Kidney epithelial cell (primary cell): ENCODE measurements around the gene AUNIP. TPM values are rescaled to one million over a fixed set of nuclear protein-coding genes. Genes with fewer than 3 reads are reported as not detected.

Source experiments
- DNase-seq: peaks from one replicate; pipeline ENCODE4 v3.0.0-alpha.2; 2010; ENCODE audit warnings: low read depth
- H3K27me3 ChIP-seq: 2 replicates; pipeline ENCODE4 v1.6.0; 2011; ENCODE audit warnings: low read length; ENCODE audit not compliant: control insufficient read depth, insufficient read depth
- H3K36me3 ChIP-seq: 2 replicates; pipeline ENCODE4 v1.5.1; 2011; ENCODE audit warnings: low read length; ENCODE audit not compliant: control insufficient read depth, insufficient read depth
- H3K4me3 ChIP-seq: 2 replicates; pipeline ENCODE4 v1.5.1; 2011; ENCODE audit warnings: low read depth, mild to moderate bottlenecking, control low read depth, low read length
- CTCF ChIP-seq: IDR thresholded peaks from 2 replicates; pipeline ENCODE4 v1.5.1; 2011; ENCODE audit warnings: mild to moderate bottlenecking, moderate library complexity, low read length, control low read depth, inconsistent platforms; ENCODE audit not compliant: insufficient read depth, poor library complexity, severe bottlenecking
- total RNA-seq: library from RNA; depleted of rRNA; stranded (reverse); fragments of >200 nt; gene quantifications from 2 replicates; pipeline ENCODE4 v1.2.3, GENCODE V29; 2015

The AUNIP gene
- 1.7 and 6.2 TPM in 2 replicates for total RNA-seq

DNA sequence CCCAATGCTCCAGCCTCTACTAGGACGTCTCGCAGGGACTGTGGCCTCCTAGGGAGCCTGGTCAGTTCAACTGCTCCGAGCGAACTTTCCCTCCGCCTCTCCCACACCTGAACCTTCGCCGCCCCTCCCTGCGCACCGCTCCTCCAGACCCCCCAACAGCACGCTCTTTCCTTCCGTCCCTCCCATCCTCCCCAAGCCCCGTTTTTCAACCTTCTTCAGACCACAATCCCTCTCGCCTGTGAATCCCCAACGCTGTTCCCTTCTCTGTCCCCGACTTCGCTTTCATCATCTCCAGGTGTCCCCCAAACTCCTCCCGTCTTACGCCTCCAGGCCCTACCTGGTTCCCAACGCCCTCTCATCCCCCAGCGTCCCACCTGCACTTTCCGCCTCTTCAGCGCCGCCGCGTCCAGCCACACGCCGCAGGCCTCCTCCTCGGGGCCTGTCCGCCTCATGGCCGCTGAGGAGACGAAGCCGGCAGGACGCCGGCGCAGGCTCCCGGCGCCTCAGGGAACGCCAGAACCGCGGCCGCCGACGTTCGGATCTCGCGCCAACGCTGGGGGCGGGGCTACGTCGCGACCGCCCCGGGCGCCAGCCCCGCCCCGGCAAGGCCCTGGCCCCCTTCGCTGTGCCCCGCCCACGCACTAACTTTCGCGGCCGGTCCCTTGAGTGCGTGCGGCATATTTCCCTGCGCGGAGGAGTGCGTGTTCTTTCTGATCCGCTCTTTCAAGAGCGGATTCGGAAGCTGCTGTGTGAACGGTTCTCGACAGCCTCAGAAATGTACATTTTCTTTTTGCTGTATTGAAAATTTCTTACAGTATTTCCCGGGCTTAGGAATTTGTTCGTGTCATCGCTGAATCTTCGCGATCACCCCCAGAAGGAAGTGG lies at the start of gene AUNIP:
Gene AUNIP (minus strand): TSS at position 552 of the 884 bp plus-strand sequence. CDS start 100 bp downstream, at position 452.
- DNase-seq, result no peak

GRCh38 chr1:25909040-25909439 lies 49.8 kb upstream of the AUNIP start:
- no peak for TF ChIP-seq CTCF
- H3K27me3 ChIP-seq, result peaks cover 3% of the 10 kb centered on the region

More for the DNA sequence above, at the start of gene AUNIP:
- Histone ChIP-seq H3K4me3 (peak within 1 kb of the TSS; percentile 66), H3K27me3 (no peaks in the 10 kb centered on the region), H3K36me3 (no peaks in the 10 kb centered on the region)
- no peak for TF ChIP-seq CTCF

GRCh38 chr1:25908161-25908560 lies 48.9 kb upstream of the AUNIP start:
- DNase-seq, result no peak
- no peak overlapping the region for H3K4me3 ChIP-seq

More at GRCh38 chr1:25909040-25909439, 49.8 kb upstream of the AUNIP start:
- Histone ChIP-seq H3K4me3 (no peak overlapping the region), H3K36me3 (no peaks in the 10 kb centered on the region)
- DNase-seq, result no peak

GRCh38 chr1:25907601-25908000 lies 48.3 kb upstream of the AUNIP start:
- no peak for TF ChIP-seq CTCF
- no peak for DNase-seq
- H3K36me3 ChIP-seq, result no peaks in the 10 kb centered on the region

More at GRCh38 chr1:25908161-25908560, 48.9 kb upstream of the AUNIP start:
- no peak for TF ChIP-seq CTCF
- peaks cover 3% of the 10 kb centered on the region for H3K27me3 ChIP-seq
- H3K36me3 ChIP-seq, result no peaks in the 10 kb centered on the region

DNA sequence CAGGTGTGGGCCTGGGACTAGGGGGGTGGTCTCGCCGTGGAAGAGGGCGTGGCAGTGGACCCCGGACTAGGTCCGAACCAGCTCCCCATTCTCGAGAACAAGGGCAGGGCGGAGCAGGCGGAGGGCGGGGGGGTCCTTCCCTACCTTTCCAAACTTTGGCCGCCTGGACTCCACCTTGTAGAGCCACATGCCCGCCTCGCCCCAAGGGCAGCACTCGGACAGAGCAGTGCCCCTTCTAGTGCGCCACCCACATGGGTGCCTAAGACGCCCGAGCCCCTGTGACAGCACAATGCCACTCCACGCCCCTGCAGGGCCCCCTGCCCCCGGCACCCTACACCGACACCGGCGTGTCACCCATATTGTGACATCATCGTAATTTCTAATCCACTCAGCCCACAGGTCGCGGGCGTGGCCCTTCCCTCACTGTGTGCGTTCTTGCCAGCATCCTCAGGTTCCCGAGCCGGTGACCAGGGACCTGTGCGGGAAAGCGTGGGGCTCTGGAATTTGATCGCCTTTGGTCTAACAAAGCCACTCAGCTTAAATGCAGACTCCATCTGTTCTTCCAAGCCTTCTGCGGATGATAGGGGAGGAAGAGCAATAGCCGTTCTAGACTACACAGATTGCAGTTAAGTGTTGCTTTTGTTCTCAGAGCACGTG lies 47.5 kb upstream of the AUNIP start:
- no peak for TF ChIP-seq CTCF
- no peak for DNase-seq

More at GRCh38 chr1:25907601-25908000, 48.3 kb upstream of the AUNIP start:
- Histone ChIP-seq H3K4me3 (no peak overlapping the region), H3K27me3 (peaks cover 3% of the 10 kb centered on the region)

More for the DNA sequence above, 47.5 kb upstream of the AUNIP start:
- Histone ChIP-seq H3K27me3 (peaks cover 3% of the 10 kb centered on the region), H3K36me3 (no peaks in the 10 kb centered on the region), H3K4me3 (peak overlapping the region; percentile 70)
